Hypothalamus (tissue), 51 donors: Measurements from ENCODE around the gene CKAP2L.
A peak's percentile ranks its signal among the peaks of the same experiment; 100 is the strongest.
"Not testable (repeated sequence)": the region's sequence is repeated elsewhere in the genome, so short reads cannot be mapped to it uniquely, and the experiment has no call there.

Experiments used
- DNase-seq, 51 donors: peaks; one replicate each; lab custom pipeline; 2025; lab: John Stamatoyannopoulos, UW

The CKAP2L gene

GRCh38 chr2:112727276-112728028 lies 37.0 kb downstream of the CKAP2L start:
- DNase-seq = no peak

GRCh38 chr2:112726487-112727190 lies 37.8 kb downstream of the CKAP2L start:
- DNase-seq = peak; percentile 13 to 91 (median 75)

GRCh38 chr2:112725545-112726457 lies 38.6 kb downstream of the CKAP2L start:
- DNase-seq = no peak

- no peak for DNase-seq
Observed at GRCh38 chr2:112724591-112725525, 39.6 kb downstream of the CKAP2L start.

GRCh38 chr2:112723995-112724394 lies 40.4 kb downstream of the CKAP2L start:
- no peak for DNase-seq

GRCh38 chr2:112723547-112723940 lies 40.9 kb downstream of the CKAP2L start:
- DNase-seq = no peak

GRCh38 chr2:112722816-112723546 lies 41.4 kb downstream of the CKAP2L start:
- no peak for DNase-seq

- DNase-seq = no peak
Observed at GRCh38 chr2:112721819-112722522, 42.4 kb downstream of the CKAP2L start.

- no peak for DNase-seq
Observed at GRCh38 chr2:112720785-112721184, 43.6 kb downstream of the CKAP2L start, which contains the start of gene NT5DC4. NT5DC4 (plus strand) TSS chr2:112721020; CDS start chr2:112721080, 60 bp downstream.

- no peak for DNase-seq
Observed at GRCh38 chr2:112718863-112719370, 45.5 kb downstream of the CKAP2L start.

GRCh38 chr2:112716826-112717352 lies 47.5 kb downstream of the CKAP2L start:
- DNase-seq = not testable (repeated sequence)

- not testable (repeated sequence) for DNase-seq
Observed at GRCh38 chr2:112716094-112716493, 48.3 kb downstream of the CKAP2L start.

- DNase-seq = no peak
Observed at GRCh38 chr2:112714836-112715631, 49.4 kb downstream of the CKAP2L start.

GRCh38 chr2:112714331-112714730 lies 50.1 kb downstream of the CKAP2L start:
- no peak for DNase-seq

GRCh38 chr2:112713926-112714325 lies 50.5 kb downstream of the CKAP2L start:
- no peak for DNase-seq

GRCh38 chr2:112713585-112713925 lies 50.9 kb downstream of the CKAP2L start:
- no peak for DNase-seq

GRCh38 chr2:112712903-112713584 lies 51.4 kb downstream of the CKAP2L start:
- peak in 1 of 51 donors; percentile 43 for DNase-seq
